ENCODE measurements around the gene UQCC2.

DNA sequence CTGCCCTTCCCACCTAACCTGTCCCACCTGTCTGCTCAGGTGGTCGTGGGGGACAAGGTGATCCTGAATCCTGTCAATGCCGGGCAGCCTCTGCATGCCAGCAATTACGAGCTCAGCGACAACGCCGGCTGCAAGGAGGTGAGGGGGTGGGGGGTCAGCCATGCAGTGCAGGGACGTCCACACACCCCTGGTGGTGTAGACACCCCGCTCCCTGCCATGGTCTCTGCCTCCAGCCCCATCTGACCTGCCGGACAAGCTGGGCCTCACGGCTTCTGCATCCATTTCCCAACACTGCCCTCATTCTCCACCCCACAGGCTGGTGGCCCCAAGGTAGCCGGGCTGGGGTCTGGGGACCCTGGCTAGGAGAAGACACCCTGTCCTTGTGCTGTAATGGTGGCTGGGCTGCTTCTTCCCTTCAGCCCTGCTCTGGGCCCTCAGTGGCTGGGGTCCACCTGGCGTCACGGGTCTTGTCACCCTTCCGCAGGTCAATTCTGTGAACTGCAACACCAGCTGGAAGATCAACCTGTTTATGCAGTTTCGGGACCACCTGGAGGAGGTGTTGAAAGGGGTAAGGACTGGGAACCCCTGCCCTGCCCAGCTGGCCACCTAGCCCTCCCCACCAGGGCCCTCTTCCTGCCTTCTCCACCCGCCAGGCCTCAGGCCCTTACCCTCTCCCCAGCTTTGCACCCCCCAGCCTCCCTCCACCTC lies 52.4 kb downstream of the UQCC2 start:
- TF ChIP-seq POLR2A (IDR thresholded peaks at IDR 0.05; ENCODE audit: low read length) (no peak), GATA1 (IDR thresholded peaks at IDR 0.05; ENCODE audit: low read depth, low read length) (no peak)

Measured in erythroblast (primary cell).